DND-41 (cell line): ENCODE results near the gene DOK4.

Source experiments
- CTCF ChIP-seq: IDR thresholded peaks from 2 replicates; pipeline ENCODE4 v1.5.1; 2012; ENCODE audit warnings: borderline replicate concordance, low read length, moderate library complexity, mild to moderate bottlenecking; ENCODE audit not compliant: poor library complexity, severe bottlenecking; ENCODE audit errors: extremely low read depth
- EZH2 ChIP-seq: IDR thresholded peaks from 3 replicates; pipeline ENCODE4 v1.6.1; 2012; ENCODE audit warnings: borderline replicate concordance, low read depth, mild to moderate bottlenecking, moderate library complexity, low read length, inconsistent platforms; ENCODE audit not compliant: severe bottlenecking

GRCh38 chr16:57434003-57434402, 52.3 kb downstream of the DOK4 start:
- TF ChIP-seq CTCF: no peak
- TF ChIP-seq EZH2: no peak
